NCI-H1436 treated with DMSO at 0.1 percent for 48 hours (cell line): ENCODE data around the gene WFDC1.

Experiments
- DNase-seq: peaks from one replicate; lab custom pipeline; 2025; lab: John Stamatoyannopoulos, UW

Gene WFDC1

GRCh38 chr16:84294531-84295142 lies at the start of gene WFDC1:
Gene WFDC1 (plus strand): TSS chr16:84294878. CDS start chr16:84294972, 94 bp downstream.
- DNase-seq, result no peak

DNA sequence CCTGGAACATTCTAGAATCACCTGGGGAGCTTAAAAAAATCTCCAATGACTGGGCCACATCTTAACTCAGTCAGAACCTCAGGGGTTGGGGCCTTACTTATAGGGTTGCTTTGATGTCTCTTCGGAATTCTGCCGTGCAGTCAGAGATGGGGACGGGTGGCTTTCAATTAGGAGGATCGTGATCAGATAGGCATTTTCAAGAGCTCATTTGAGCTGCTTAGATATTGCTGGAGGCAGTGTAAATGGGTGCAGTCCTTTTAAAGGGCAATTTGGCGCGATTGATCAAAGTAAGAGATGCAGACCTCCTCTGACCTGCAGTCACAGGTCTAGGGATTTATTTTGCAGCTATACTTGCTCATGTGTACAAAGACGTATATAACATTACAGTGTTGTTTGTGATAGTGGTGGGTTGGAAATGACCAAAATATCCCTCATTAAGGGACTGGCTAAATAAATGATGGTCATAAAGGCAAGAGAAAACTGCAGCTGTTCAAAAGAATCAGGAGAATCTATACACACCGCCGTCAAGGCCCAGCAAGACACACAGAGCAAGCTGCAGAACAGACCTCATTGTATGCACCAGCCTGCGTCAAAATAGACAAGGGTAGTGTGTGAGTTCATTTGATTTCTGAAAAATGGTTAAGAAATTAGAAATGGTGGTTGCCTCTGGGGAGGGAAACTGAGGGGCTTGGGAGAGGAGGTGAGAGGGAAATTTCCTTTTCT lies 48.6 kb upstream of the WFDC1 start:
- no peak for DNase-seq

GRCh38 chr16:84246679-84247077 lies 48.0 kb upstream of the WFDC1 start:
- DNase-seq, result no peak

DNA sequence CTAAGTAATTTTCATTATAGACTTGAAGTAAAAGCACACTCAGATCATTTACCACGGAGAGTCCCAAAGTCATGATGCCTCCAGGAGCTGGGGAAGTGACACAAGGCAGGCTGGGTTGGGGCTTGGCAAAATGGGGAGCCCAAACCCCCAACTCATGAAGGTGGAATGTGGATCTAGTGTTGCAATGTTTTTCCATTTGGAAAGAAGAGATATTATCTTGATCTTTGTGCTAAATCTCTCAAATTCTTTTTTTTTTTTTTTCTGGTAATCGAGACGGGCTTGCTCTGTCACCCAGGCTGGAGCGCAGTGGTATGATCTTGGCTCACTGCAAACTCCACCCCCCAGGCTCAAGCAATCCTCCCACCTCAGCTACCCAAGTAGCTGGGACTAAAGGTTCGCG lies 47.3 kb upstream of the WFDC1 start:
- DNase-seq, result no peak

DNA sequence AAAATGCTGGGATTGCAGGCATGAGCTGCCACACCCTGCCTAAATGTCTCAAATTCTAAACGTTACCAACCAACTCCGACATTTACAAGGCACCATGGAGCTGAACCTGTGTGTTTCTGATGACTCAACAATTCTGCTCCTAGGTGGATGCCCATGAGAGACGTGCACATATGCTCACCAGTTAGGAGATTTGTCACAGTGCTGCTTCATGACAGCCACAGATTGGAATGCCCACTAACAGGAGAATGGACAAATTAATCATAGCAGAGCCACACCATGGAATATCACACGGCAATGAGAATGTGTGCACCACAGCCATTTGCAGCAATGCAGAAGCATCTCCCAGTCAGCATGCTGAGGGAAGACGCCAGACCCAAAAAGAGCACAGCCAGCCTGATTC lies 46.8 kb upstream of the WFDC1 start:
- no peak for DNase-seq

DNA sequence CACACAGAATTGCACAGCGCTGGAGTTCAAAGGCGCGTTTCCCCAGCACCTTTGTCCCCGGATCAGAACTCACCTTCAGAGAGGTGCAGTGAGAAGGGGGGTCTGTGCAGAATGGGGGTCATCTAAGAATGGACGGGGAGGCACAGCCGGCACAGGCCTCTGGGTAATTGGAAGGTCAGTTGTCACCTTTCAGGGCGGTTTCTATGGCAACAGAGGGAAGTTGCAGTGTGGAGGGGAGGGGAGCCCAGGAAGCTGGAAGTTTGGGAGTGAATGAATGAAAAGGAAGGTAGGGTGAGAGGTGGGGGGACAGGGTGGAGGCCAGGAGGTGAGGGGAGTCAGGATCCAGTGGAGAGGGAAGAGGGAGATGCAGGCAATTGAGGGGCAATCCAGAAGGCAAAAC lies 42.5 kb upstream of the WFDC1 start:
- no peak for DNase-seq

- DNase-seq, result no peak
These were observed 41.5 kb upstream of the WFDC1 start for GRCh38 chr16:84253173-84253572.

- DNase-seq, result no peak
These were observed 40.6 kb upstream of the WFDC1 start for GRCh38 chr16:84254062-84254461.

- DNase-seq, result no peak
These were observed 39.4 kb upstream of the WFDC1 start for GRCh38 chr16:84255050-84255810.

GRCh38 chr16:84258266-84258665 lies 36.4 kb upstream of the WFDC1 start:
- no peak for DNase-seq

DNA sequence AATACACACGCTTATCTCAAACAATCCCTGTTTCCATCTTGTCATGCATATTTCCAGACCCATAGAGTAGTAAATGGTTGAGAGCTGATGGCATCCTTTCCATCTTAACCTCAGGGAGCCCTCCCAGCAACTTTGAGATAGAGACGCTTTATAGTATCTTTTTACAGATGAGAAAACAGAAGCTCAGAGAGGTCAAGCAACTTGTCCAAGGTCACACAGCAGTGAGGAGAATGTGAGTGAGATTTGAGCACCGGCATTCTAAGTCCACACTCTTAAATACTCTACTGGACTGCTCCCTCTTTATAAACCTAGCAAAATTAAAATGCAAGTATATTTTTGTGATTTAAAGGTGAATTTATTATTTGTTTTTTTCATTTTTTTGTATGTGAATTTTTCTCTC lies 35.0 kb upstream of the WFDC1 start:
- no peak for DNase-seq

DNA sequence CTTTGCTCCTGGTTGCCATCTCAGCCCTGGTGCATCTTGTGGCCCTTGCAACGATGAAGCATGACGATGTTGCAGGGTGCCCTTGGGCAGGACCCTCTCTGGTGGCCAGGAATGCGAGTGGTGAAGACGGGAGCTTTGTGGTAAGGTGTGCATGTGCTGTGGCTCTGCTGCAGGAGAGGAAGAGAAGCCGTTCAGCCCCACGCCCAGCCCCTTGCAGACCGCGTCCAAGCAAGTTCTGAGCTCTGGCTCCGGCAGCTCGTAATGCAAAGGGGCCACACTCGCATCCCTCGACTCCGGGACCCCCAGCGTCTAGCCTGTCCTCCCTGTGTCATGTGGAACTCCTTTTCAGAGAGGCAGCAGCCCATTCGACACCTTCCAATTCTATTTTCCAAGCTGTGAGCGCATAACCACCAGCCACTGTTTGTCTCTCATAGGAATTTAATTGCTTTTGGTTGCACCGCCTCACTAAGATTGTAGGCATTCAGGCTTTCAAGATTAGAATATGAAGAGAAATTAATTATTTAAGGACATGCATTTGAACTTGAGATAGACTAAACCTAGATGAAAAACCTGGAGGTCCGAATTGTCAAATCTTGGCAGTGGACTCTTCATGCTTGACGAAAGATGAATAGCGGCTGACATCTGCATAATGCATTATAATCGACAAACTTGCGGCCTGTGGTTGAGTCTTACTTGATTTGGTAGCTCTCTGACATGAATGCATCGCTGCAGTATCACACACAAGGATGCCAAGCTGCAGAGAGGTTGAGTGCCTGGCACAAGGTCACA lies 33.7 kb upstream of the WFDC1 start:
- no peak for DNase-seq

GRCh38 chr16:84262031-84262430 lies 32.6 kb upstream of the WFDC1 start:
- no peak for DNase-seq

GRCh38 chr16:84262939-84263338 lies 31.7 kb upstream of the WFDC1 start:
- DNase-seq, result no peak

GRCh38 chr16:84266451-84266850 lies 28.2 kb upstream of the WFDC1 start:
- no peak for DNase-seq

DNA sequence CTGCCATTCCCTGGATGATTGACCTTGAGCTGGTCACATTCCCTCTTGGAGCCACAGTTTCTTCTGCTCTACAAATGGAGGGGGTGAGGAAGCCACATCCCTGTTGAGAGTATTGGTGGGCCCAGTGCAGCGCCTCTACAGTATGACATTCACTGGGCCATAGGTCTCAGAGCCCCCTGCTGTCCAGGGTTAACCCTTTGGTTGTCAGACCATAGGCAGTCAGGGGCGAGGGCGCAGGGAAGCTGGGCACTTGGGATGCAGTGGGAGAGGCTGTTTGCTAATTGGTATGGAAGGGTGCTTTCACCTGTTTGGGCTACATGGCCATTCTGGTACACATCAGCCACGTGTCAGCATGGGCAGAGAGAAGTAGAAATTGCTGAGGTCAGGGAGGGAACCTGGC lies 27.3 kb upstream of the WFDC1 start:
- no peak for DNase-seq

GRCh38 chr16:84268291-84269040 lies 26.2 kb upstream of the WFDC1 start:
- DNase-seq, result no peak

DNA sequence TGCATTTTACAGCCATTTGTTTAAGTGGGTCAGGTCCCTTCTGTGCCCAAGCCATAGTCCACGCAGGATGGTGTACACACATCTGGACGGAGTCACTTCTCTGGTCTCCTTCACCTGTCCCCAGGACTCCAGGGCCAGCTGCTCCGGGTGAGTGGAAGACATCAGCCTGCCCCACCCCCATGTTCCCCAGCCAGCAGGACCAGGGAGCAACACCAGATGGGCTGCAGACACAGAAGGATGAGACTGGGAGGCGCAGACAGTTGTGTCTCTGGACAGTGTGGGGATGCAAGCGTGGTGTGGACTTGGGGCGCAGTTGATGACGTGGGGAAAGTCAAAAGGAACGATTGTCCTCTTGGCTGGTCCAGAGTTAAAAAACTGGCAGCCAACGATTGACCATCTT lies 24.6 kb upstream of the WFDC1 start:
- DNase-seq, result no peak

GRCh38 chr16:84270531-84270930 lies 24.1 kb upstream of the WFDC1 start:
- DNase-seq, result no peak

GRCh38 chr16:84271037-84271436 lies 23.6 kb upstream of the WFDC1 start:
- DNase-seq, result no peak

DNA sequence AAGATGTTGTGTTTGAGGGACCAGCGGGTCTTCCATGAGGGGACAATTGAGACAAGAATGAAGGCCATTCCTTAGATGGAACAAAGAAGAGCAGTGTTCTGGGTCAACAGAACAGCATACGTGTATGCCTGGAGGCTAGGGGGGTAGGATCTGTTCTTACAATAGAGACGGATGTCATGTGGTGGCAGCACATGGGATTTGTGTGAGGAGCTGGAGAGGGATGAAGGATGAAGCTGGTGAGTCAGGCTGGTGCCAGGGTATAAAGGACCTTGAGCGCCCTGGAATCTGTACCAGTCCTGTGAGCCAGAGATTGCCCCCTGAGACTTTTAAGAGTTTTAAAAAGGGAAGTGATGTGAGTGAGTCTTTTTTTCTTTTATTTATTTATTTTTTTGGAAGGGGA lies 22.8 kb upstream of the WFDC1 start:
- no peak for DNase-seq
